Endometrial microvascular endothelial cells (primary cell): Measurements from ENCODE around the gene DDX51. TPM values are rescaled to one million over a fixed set of nuclear protein-coding genes. Genes with fewer than 3 reads are reported as not detected.
"Not testable (repeated sequence)": the region's sequence is repeated elsewhere in the genome, so short reads cannot be mapped to it uniquely, and the experiment has no call there.

Experiments used
- in situ Hi-C: cut with HindIII; loops from 2 replicates; pipeline ENCODE4 v1.10.0; 2017; ENCODE audit warnings: low sequenced_read_pairs, low pct_unique_long_range_greater_than_20kb; ENCODE audit errors: inconsistent ontology term
- total RNA-seq: library from RNA; depleted of rRNA; stranded (reverse); fragments of >200 nt; gene quantifications from one replicate; pipeline ENCODE4 v1.2.3, GENCODE V29; 2015; ENCODE audit errors: inconsistent ontology term

DDX51 gene
- total RNA-seq, 1 donor from 2014 or later = 13.1 TPM

DNA sequence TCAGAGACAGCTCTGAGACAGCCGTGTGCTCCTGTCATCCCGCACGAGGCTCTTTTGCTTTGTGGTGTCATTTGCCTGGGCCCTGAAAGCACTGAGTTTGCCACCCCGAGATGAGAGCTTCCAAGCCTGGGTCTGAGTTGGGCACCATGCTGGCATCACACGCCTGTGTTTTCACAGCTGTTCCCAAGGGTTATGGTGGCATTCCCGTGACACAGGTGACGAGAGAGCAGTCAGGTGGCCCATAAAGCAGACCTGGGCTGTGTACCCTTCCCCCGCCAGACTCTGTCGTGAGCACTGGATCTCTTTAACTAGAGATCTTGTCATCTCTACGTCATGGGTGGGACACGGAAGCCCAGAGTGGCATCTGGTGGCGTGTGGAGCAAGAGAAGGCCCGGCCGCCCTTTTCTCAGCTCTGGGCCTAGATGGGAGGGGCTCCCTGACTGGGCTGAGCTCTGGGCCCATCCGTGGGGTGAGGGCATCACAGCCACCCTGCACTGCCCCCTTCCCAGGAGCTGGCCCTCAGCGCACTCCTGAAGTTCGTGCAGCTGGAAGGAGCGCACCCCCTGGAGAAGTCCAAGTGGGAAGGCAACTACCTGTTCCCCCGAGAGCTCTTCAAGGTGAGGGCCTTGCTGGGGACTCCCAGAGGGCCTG, 2.8 kb upstream of the DDX51 start:
- in situ Hi-C loops = no loop called here

DNA sequence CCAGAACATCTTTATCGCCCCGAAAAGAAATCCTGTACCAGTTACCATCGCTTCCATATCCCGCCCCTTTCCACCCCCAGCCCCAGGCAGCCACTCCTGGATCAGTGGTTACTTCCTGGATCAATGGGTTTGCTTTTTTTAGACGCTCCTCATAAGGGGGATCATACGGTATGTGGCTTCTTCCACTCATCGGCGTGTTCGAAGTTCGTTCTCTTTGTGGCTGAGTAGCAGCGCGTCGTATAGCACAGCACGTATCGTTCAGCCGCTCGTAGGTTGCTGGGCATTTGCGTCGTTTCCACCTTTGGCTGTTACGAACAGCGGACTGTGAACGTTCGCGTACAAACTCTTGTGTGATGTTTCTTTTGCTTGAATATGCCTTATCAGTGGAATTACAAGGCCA, 2.0 kb upstream of the DDX51 start:
- in situ Hi-C loops = no loop called here

DNA sequence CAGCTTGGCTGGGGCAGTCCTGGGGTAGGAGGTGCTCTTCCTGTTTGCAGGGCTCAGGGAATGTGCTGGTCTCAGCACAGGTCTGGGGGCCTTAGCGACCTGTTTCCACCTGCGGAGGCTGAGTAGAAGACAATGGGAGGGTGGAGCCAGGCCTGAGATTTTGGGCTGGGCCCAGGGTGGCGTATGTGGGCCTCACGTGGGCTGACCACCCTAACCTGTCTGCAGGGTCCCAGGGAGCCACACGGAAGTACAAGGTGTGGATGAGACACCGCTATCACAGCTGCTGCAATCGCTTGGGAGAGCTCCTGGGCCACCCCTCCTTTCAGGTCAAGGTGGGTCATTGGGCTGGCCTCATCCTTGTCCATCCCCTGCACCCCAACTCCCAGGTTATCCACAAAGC, 1.2 kb upstream of the DDX51 start:
- in situ Hi-C loops = no loop called here

DNA sequence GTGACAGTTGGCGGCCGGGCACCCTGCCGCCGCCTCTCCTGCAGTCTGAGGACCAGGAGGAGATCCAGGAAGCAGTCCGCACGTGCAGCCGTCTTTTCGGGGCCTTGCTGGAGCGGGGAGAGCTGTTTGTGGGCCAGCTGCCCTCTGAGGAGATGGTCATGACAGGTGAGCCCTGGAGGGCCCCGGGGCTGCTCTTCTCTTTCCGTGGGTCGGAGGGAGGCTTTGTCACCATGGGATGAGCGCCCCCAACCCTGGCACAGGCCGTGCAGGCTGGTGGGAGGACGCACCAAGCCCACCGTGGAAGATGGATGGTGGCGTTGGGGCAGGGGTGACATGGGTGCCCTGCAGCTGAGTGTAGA, 670 bp upstream of the DDX51 start:
- in situ Hi-C loops = no loop called here

DNA sequence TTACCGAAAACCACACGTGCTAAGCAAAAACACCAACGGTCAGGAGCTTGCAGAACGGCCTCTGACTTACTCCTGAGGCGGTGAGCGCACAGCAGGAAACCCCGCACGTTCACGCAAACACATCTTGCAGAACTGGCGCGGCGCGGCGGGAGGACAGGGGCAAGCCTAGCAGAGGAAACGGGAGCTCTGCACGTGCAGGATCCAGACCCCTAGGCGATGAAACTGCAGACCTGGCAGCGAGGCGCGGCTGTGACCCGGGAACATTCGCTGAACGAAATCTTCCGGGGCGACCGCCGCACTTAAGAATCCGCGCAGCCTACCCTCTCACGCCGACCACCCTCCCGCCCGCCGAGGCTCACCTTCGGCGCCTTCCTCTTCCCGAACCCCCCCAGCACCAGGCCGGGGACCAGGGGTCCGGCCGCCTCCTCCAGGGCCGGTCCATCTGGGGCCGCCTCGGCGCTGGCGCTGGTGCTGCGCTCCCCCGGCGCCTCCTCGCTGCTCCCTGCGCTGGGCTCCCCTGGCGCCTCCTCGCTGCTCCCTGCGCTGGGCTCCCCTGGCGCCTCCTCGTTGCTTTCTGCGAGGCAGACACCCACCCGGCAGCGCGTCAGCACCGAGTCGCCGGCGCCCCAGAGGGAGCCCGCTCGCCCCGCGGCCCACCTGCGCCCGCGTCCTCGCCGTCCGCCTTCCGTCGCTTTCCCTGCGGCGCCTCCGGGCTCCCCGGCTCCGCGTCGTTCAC, 615 bp downstream of the DDX51 start:
- in situ Hi-C loops = no loop called here

DNA sequence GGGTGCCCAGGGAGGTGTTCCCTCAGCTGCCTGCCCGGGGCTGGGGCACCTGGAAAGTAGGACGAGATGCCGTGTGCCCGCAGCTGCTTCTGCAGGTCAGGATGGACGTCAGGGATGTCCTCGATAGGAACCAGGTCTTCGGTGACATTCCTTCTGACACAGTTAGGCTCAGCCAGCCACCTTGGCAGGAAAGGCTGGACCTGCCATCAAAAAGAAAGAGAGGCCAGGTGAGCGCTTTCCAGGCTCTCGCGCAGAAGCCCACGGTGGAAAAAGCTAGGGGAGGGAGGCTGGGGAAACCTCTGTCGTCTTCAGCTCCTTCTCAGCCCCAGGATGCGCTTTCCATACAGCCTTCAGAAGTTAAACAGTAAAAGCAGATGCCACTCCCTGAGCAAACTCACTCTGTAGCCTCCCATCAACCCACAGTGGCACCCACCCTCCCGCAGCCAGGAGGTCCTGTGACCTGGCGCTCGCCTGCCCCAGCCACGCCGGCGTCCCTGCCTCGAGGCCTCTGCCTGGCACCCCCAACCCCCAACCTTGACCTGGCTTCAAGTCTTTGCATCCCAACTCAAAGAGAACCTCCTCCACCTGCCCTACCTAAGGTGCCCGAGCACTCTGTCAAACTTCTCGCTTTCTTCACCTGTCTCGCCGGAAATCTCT, 1.3 kb downstream of the DDX51 start:
- in situ Hi-C loops = no loop called here

DNA sequence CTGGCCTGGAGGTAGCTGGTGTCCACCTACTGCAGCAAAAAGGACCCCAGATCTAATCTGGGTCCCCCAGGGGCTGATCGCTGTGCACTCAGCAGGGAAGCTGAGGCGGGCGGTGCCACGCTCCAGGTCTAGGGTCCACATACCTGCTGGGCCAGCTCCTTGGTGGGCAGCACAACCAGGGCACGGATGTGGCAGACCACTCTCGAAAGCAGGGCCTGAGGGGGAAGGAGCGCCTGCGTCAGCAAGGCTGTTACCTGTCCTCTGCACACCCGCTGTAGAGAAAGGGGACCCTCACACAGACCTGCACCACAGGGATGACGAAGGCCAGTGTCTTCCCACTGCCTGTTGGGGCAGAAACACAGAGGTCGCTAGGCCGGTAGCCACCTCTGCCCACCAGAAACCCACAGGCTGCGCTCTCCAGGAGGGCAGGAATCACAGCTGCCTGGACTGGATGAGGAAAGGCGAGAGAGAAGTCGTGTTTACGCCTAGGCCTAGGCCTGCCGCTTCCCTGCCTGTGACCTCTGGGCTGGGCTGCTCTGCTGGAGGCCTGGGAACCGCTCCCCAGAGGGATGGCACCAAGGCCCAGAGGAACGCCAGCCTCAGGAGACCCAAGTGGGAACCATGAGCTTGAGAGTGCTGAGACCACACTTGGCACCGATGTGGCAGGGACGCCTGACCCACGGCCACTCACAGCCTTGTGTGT, 2.0 kb downstream of the DDX51 start:
- in situ Hi-C loops = no loop called here

DNA sequence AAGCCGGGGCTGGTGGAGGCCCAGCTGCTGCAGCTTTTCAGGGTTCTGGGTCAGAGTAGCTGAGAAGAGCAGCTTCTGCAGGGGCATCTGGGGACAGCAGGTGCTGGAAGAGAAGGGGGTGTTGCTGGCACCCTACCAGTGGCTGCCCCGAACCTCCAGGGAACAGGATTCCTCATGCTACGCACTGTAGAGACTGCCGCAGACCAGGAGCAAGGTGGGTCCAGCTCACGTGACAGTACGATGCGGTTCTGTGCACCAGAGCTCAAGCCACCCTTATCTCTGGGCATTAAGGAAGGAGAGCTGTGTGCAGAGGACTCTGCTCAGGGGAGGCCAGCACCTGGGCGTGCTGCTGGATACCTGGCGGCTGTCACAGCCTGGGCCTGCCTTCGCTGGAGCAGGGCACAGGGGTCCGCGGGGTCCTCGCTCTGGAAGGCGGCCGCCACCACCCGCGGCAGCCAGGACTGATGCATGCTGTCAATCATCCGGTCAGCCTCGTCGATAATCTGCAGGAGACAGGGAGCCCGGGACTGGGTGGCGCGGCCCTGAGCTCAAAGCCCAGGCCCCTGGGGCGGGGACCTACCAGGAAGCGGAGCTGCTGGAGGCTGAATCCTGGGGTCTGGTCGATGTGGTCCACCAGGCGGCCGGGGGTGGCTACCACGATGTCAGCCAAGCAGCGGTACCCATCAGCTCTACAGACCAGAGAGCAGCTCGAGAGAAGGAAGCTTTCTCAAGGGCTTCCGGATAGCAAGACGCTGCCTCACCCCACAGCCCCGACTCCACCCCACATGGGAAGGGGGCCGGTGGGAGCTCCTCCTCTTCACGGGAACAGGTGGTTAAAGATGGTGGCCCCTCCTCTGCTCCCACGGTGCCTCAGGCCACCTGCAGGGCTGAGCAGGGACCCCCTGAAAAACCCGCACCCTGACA, 2.9 kb downstream of the DDX51 start:
- in situ Hi-C loops = no loop called here

DNA sequence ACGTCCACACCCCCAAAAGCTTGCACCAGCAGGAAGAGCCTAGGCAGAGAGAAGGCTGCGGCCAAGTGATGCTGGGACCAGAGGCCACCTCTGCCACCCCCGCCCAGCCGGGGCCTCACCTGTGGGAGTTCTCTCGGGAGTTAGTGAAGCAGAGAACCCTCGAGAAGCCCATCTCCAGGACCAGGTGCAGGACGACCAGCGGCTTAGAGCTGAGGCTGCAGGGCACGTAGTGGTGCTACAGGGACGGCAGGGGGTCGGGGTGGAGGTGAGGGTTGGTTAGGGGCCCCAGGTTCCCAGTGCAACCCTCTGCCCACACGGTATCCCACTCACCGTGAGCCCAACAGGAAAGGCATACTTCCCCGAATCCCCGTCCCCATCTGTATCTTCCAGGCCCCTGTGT, 3.6 kb downstream of the DDX51 start:
- in situ Hi-C loops = no loop called here

DNA sequence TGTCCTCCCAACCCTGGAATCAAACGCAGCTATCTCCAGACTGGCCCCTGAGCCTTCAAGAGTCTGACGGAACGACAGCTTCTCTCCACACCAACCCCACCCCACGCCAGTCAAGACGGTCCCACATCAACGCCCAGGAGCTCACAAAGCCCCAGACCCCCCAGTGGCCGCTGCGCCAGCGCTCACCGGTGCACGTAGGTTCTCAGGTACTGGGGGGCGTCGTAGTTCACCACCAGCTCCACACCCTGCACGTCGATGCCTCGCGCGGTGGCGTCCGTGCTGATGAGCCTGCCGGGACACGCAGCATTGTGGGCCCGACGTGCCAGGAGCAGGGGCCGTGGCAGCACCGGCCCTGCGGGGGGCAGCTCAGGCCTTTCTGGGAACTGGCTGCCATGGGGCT, 4.2 kb downstream of the DDX51 start:
- in situ Hi-C loops = no loop called here

DNA sequence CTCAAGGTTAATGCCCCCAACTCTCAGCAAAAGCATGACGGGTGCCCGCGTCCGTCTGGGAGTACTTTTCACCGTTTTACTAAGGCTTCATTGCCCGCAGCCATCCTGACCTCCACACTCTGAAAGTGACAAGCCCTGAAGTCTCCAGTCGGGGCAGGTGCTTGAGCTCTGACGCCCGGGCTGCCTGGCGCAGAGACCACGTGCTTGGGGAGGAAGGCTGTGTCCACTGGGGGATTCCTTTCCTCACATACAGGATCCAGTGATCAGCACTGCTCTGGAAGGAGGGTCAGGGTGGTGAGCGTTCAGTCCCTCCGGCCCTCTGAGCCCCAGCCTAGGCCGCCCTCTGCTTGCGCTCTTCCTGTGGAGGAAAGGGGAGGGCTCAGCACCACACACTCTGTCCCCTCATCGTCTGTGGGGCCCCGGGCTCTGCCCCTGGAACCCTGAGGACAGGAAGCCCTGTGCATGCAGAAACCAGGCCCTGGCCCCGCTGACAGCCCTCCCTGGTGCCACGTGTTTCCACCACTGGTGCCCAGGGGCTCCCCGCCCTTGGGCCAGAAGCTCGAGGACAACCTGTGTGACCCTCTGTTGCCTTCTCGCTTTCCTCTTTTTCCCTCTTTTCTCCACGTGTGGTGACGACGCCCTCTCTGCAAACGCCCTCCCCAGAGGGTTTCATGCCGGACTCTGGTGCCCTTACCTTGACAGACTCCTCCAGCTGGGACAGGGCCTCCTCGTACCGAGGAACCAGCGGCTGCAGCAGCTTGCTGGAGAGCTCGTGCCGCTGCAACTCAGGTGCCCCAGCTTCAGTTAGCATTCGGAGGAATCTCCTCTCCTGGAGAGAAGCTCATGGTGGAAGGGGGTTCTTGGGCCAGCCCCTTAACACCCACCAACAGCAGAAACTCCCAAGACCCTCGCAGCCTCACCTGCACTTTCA, 4.9 kb downstream of the DDX51 start:
- in situ Hi-C loops = no loop called here

DNA sequence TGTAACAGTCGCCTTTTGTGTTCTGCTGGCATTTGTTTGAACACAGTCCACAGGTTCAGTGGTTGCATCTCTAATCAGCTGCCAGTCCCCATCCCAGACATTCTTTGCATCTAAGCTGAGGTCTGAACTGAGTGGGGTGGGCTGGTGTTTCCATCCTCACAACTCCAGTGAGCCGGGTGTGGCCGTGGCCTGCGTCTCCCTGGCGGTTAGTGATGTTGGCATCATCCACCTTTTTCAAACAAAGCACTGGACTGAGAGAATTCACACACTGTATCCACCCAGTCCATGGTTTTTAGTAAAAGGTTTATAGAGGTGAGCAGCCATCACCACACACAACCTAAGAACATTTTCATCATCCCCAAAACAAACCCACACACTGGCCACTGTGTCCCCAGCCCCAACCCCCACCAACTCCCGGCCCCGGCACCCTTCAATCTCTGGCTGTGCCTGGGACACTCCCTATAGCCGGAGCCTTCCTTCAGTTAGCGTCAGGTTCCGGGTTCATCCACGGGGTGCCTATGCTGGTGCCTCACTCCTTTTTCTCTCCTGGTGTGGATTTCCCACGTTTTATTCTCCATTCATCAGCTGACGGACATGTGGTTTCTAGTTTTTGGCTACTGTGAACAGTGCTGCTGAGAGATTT, 6.5 kb downstream of the DDX51 start:
- in situ Hi-C loops = no loop called here

DNA sequence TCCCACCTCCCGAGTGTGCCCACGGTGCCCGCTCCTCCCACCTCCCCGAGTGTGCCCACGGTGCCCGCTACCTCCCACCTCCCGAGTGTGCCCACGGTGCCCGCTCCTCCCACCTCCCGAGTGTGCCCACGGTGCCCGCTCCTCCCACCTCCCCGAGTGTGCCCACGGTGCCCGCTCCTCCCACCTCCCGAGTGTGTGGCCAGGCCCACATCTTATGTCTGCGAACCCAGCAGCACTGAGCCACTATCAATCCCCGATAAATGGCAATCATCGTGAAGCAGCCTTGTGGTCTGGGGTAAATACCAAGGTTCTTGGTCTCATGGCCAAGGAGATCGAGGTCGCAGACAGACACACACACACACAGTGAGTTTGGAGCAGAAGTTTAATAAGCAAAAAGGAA, 7.9 kb downstream of the DDX51 start:
- in situ Hi-C loops = not testable (repeated sequence)

DNA sequence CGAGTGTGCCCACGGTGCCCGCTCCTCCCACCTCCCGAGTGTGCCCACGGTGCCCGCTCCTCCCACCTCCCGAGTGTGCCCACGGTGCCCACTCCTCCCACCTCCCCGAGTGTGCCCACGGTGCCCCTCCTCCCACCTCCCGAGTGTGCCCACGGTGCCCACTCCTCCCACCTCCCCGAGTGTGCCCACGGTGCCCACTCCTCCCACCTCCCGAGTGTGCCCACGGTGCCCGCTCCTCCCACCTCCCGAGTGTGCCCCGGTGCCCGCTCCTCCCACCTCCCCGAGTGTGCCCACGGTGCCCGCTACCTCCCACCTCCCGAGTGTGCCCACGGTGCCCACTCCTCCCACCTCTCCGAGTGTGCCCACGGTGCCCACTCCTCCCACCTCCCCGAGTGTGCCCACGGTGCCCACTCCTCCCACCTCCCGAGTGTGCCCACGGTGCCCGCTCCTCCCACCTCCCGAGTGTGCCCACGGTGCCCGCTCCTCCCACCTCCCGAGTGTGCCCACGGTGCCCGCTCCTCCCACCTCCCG, 9.4 kb downstream of the DDX51 start:
- in situ Hi-C loops = not testable (repeated sequence)

DNA sequence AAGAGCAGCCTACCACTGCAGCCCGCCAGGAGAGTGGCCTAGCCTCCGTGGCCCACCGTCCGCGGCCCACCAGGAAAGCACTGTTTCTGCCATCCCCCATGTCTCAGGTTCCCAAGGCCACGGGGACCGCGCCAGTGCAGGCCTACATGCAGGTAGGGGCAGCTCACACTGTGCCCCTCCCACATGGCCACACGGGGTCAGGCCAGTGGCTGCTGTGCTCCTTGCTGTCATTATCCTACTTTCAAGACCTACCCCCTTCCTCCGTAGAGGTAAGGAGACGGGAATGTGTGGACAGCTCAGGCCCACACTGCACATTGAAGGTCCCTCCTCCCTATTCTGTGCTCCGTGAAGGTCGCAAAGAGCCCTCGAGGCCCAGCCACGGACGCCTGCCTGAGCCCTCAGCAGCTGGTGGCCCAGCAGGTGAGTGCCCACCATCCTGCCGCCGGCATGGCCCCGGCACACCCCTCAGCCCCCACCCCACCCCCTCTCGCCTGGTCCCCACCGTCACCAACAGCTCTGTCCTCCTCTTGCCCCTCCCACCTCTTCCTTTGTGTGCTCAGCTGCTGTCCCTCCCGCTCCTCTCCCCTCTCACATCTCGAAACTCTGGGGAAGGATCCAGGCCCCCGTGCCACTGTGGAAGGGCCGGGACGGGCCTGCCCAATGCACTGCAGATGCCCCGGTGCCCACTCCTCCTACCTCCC, 10.0 kb downstream of the DDX51 start:
- in situ Hi-C loops = no loop called here

DNA sequence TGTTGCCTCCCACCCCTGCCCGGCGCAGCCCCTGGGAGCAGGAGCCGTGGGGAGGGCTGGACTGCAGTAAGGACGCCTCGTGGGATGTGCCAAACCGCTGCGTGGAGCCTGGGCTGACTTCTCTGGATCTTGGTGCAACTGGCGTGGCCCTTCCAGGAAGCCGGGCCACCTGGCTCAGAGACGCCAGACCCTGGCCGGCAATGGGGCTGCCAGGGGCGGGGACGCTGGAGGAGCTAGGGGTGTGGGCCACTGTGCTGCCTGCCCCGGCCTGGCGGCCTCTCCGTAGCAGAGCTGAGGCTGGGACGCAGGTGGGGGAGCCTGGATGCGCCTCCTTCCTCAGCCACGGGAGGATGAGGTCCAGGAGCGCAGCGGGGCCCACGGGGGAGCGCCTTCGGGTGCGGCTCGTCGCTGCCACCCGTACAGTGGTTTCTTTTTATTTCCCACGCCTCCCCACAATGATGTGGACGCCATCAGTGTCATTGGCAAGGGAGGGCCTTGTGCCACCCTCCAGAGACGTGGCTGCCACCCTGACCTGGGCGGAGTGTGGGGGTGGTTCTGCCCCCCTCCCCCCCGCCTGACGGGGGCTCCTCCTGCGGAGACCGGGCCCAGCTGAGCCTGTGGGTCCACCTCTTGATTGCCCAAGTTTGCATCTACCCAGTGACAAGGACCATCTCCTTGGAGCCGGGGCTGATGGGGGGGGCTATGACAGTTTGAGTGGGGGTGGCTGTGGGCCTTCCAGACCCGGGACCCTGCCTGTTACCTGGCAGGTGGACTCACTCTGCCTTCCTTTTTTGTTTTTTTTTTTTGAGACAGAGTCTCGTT, 11.3 kb downstream of the DDX51 start:
- in situ Hi-C loops = no loop called here
